ELR (cell line): ENCODE data around the gene MIR17HG.

Source experiments
- DNase-seq: peaks from one replicate; pipeline ENCODE4 v3.0.0-alpha.2; 2015; ENCODE audit warnings: low read depth

Gene MIR17HG

DNA sequence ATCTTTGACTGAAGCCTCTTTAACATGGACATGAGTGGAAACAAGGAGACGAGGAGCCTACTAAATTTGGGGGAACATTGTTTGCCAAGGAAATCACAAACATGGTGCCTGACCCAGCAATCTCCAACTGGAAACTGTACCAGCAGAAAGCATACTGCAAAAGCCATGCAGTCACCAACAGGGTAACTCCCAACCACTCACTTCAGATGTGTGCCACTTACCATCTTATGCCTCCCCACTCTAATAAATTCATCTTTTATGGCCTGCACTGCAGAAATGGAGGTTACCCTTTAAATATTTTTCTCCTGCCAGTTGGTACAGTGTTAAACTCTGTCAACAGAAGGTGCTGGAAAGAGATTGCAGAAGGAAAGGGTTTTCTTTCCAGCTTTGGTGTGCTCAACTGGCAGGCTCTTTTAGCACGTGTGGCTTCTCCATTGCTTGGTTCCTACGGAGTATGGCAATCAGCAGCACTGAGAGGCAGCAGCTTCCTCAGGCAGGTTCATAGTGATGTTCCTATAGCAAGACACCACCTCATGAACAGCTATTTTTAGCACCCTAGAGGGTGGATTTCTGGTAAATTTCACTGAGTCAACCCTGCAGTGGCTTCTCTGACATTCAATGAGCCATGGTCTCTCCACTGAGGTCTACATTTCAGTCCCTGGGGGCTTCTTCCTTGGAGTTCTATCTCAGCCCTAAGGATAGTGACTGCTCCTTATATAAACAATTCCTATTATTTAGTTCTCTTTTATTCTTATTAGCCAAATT is 21.4 kb downstream of the MIR17HG start:
- no peak for DNase-seq

DNA sequence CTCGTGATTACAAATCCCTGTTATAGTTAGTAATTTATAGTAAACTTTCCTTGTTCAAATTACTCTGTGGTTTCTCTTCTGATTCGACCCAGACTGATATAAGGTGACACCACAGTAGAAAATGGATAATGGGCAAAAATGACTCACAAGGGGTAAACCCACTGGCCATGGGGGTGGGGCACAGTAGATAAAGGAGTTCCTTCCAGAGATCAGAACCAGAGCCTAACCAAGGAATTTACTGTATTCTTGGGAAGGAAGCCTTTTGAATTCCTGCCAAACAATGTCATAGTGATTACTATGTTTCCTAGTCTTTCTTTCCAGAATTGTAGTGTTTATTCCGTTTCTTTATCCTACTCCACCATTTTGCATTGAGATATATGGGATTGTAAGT is 21.9 kb downstream of the MIR17HG start:
- DNase-seq: peak; percentile 19

DNA sequence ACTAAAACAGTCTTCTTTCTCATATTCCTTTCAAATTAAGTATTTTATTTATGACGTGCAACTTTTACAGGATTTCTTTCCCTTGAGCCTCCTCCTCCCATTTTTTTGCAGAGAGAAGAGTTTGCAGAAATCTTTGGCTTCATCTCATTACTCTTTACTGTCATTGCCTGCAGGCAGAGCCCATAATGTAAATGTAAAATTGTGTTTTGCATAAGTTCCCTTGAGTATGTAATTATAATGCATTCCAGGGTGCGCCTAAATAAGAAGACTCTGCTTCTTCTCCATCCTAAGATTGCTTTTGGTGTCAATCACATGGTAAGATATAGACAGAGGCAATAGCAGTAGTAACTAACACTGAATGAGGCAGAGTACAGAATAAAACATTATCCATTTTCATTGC is 23.0 kb downstream of the MIR17HG start:
- no peak for DNase-seq

DNA sequence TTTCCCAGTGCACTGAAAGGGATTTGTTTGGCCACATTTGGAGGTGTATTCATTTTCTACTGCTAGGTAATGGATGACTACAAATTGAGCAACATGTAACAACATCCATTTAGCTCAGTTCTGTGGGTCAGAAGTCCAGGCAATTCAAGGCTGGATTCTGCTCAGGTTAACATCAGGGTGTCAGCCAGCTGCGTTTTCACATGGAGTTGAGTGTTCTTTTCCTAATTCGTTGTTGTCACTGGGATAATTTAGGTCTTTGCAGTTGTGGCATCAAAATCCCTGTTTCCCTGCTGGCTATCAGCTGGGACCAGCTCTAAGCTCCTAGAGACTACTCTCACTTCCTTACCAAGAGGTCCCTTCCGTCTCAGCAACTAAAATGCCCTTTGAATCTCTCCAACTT is 25.4 kb downstream of the MIR17HG start:
- no peak for DNase-seq

DNA sequence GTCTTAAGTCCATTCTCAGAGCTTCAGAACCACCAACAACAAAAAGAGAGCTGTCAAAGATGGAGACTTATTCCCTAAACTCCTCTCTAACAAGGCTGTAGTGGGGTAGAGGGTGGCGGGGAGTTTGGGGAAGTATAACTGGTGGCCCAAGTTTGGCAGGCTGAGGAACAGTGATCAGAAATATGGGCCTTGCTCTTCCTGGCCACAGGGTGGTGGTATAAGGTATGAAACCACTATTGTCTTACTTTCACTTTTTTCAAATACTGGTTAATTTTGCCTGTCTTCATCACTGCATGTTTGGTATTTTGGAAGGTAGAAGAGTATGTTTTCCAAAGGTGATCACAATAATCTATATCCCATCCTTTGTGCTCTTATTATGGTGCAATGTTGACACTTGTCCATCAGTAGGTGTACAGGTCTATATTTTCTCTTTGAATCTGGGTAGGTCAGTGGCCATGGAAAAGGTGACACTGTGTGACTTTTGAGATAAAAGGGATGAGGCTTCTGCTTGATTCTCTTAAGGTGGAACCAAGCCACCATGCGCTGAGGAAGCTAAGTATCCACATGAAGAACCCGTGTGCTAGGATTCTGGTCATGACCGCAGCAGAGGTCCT is 27.7 kb downstream of the MIR17HG start:
- DNase-seq: peak; percentile 43

DNA sequence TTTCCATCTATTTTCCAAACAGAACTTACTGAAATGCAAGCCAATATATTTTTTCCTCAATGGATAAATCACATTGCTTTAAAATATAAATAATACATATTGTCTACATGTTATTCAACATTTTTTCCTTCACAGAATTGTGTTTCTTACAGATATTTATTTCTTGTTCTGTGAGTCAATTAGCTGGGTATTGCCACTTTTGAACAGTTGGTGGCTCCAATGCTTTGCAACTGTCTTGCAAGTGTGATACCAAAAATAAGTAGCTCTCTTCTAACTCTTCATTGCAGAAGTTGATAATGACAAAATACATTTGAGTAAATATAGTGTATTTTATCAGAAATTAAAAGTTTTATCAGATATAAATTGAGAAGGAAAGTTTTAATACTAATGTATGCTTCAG is 33.9 kb downstream of the MIR17HG start:
- DNase-seq: peak; percentile 13

DNA sequence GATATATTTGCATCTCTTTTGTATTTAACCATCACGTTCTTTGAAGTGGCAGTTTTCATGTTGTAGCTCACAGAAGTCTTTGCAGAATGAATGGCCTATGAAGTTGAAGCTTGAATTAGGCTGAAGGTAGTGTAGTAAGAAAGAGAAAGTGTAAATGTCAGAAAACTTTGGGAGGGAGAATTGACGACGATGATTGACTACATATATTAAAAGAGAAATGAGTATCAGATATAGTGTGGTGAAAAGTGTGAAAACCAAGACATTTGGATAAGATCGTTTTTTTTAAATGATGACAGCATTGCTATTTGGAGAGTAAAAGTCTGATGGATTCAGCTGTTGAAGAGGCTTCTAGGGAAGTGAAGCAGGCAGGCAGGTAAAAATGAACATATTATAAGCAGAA is 36.3 kb downstream of the MIR17HG start:
- DNase-seq: no peak

DNA sequence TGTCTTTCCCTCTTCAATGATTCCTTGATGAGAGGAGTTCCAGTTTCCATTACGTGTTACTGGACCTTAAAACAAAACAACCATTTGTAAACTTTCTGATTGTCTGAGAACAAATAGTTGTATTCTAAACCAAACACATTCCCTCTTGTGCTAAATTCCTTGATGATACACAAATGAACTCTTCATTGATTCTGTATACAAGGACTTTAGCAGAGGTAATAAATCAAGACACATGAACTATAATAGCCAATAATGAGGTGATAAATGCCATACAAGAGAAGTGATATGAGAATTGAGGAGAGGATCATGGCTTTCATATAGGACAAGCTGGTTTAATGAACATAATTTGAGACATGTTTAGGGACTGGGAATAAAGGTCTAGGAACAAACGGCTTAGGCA is 37.4 kb downstream of the MIR17HG start:
- no peak for DNase-seq

DNA sequence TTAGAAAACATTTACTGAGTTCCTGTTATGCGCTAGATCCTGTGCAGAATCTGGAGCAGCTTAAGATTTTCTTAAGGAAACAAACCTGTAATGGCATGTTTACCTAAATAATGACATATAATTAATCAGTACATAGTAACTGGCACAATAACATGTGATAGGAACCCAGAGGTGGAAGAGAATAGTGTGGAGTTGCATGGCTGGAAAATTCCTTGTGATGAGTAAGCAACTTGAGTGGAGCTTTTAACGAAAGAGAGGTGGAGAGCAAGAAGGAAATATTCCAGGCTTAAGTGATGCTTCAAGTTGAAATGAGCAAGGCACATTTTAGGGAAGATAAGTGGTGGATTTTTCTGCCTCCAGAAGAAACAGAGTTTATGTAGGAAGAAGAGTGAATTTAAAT is 41.7 kb downstream of the MIR17HG start:
- no peak for DNase-seq

DNA sequence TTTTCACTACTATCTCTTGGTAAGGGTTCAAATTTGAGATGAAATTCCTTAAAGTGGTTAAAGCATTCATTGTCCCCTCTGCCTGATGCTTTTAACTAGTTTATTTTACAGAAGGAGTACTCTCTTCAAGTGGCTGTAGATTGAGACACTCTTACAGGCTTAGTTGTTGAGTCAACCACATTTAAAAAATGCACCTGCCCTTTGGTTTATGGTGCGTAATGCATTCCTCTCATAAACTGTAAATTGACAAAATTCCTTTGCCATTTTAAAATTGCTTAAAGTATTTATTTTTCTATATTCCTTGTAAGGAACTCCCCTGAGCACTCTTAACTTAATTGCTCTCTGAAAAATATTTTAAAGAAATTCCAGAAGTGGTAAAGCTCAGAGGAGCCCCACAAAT is 50.1 kb downstream of the MIR17HG start:
- DNase-seq: no peak

DNA sequence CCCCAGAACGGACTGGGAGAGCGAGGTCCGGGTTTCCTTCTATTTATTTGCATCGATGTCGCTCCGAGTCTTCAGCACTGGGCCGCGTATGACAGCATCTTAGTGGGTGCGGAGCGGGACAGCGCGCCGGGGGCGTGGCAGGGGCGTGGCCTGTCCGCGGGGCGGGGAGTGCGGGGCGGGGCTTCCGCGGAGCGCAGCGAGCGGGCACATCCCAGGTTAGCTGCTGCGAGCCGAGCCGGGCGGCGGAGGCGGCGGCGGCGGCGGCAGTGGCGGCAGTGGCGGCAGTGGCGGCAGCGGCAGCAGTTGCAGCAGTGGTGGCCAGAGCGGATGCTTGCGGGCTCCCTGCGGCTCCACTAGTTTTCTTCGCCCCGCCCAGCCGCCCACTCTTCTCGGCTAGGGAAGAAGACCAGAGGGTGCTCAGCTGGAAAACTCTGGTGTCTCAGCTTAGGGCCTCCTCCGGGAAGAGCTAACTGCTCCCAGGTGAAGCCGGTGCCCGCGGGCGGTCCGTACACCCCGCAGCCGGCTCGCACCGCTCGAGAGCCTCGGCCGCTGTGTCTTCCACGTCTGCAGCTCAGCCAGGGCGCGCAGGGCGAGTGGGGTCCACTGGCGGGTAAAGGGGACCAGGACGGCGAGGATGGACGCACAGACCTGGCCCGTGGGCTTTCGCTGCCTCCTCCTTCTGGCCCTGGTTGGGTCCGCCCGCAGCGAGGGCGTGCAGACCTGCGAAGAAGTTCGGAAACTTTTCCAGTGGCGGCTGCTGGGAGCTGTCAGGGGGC is 51.1 kb downstream of the MIR17HG start, which contains the start of gene GPC5:
Gene GPC5, plus strand, starts transcription at position 209 of the 776 bp plus-strand sequence.
- peak; percentile 66 for DNase-seq

DNA sequence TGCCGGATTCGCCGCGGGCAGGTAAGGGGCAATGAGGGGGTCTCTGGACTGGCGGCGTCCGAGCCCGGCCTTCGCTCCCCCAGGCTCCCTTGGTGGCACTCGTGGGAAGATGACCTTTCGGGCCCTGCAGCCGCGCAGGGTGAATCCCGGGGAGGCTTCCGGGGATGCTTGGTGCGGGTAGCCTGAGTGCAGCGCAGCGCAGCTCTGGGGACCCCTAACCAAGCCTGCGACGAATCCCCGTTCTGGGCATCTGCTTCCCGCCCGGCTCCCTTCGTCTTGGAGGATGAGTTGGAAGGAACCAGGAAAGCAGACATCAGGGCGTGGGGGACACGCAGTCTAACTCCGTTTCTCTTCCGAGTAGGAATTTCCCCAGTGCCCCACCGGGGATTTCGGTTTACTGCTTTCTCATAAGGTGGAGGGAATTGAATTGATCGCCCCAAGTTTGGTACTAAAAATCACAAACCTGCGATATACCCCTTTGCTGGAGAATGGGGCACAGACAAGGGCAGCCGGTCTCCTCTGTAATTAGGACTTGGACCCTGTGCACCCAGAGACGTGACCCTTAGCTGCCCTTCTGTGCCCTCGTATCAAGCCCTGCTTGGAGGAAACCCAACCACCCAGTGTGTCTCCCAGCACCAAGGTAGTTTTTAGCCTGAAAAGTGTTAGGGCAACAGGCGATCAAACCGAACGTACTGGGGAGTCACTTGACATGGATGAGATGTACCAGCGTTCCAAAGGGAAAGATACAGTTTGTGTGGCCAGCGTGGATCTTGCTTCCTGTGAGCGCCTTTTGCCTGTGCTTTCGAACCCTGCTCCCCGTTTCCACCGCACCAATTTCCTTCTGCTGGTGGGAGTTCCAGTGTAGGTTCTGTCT is 51.9 kb downstream of the MIR17HG start:
- DNase-seq: no peak

DNA sequence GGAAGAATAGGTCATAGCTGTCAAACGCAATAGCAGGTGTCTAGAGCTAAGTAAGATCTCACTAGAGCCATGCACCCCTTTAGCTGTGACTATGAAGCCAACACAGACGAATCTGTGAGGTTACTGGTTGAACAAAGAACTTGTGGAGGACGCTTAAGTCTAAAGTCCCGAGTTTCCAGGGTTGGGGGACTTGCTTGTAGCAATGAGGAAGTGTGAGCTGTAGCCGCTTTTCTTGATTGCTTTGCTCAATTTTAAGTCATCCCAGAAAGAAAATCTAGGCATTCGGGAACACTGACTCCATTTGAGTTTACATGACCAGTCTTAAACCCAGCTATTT is 52.5 kb downstream of the MIR17HG start:
- no peak for DNase-seq

DNA sequence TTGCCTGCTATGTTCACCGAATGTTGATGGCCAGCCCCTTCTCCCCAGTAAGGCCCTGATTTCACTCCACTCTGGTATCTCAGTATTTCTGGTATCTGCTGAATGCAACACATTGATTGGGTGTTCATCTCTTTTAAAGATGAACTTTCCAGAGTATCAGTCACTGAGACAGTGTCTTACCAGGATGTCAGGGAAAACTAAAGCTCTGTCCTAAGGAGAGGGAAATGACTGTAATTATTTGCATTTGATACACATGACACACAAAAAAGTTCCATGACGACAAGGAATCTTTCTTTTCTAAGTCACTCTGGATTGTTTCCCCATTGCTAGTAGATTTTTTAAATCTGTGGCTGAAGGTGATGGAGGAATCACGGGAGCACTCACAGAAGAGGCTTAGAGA is 53.2 kb downstream of the MIR17HG start:
- DNase-seq: no peak

DNA sequence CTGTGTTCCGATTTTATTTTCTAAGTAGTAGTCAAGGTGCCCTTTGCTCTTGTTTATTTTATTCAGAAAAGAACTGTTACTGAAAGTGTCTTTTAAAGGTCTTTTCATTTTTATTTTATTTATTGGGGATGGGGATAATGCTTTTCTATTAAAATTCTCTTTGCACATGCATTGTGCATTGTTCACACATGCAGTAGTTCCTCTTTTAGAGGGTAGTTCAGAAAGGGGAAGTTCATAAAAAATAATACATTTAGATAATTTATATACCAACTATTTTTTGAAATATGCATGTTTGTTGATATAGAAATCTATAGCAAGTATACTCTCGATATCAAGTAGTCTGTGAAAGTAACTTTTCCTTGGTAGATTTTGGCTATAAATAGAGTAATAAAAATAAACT is 54.4 kb downstream of the MIR17HG start:
- DNase-seq: no peak
